HG02840 (cell line): Measurements from ENCODE around the gene C16orf90.
A peak's percentile ranks its signal among the peaks of the same experiment; 100 is the strongest.

Source experiments
- ATAC-seq: cut with Tn5 transposase; IDR thresholded peaks from one replicate; pipeline ENCODE4 v1.9.1; 2021; ENCODE audit warnings: mild to moderate bottlenecking, moderate library complexity, moderate number of reproducible peaks; ENCODE audit not compliant: unreplicated experiment, low FRiP score

Gene C16orf90

GRCh38 chr16:3467921-3468320, 27.4 kb downstream of the C16orf90 start:
- no peak for ATAC-seq

- no peak for ATAC-seq
Measured at GRCh38 chr16:3467182-3467581, 28.1 kb downstream of the C16orf90 start.

GRCh38 chr16:3465911-3466584, 29.2 kb downstream of the C16orf90 start:
- ATAC-seq = no peak

- ATAC-seq = no peak
Measured at GRCh38 chr16:3465301-3465700, 30.0 kb downstream of the C16orf90 start.

GRCh38 chr16:3461151-3461550, 34.1 kb downstream of the C16orf90 start:
- ATAC-seq = no peak

- ATAC-seq = no peak
Measured at GRCh38 chr16:3460585-3460984, 34.7 kb downstream of the C16orf90 start.

- no peak for ATAC-seq
Measured at GRCh38 chr16:3460121-3460520, 35.2 kb downstream of the C16orf90 start.

- no peak for ATAC-seq
Measured at GRCh38 chr16:3459401-3460090, 35.7 kb downstream of the C16orf90 start.

GRCh38 chr16:3458852-3459361, 36.4 kb downstream of the C16orf90 start:
- ATAC-seq = no peak

GRCh38 chr16:3458278-3458851, 36.9 kb downstream of the C16orf90 start:
- ATAC-seq = peak; percentile 17

GRCh38 chr16:3457434-3458252, 37.6 kb downstream of the C16orf90 start:
- peak; percentile 70 for ATAC-seq

- no peak for ATAC-seq
Measured at GRCh38 chr16:3454631-3455147, 40.6 kb downstream of the C16orf90 start.

GRCh38 chr16:3454093-3454492, 41.2 kb downstream of the C16orf90 start:
- ATAC-seq = no peak

- ATAC-seq = no peak
Measured at GRCh38 chr16:3444032-3444388, 51.3 kb downstream of the C16orf90 start.
